ENCODE data around the gene HAND1.

HAND1 gene

GRCh38 chr5:154478752-154479159, 729 bp upstream of the HAND1 start:
- DNase-seq (ENCODE audit: low read depth) = no peak

- no peak for DNase-seq (ENCODE audit: low read depth)
Measured at GRCh38 chr5:154477382-154478223, 424 bp downstream of the HAND1 start.

- DNase-seq (ENCODE audit: low read depth) = no peak
Measured at GRCh38 chr5:154476354-154477205, 1.4 kb downstream of the HAND1 start.

- DNase-seq (ENCODE audit: low read depth) = no peak
Measured at GRCh38 chr5:154475591-154476353, 2.3 kb downstream of the HAND1 start.

- no peak for DNase-seq (ENCODE audit: low read depth)
Measured at GRCh38 chr5:154474396-154475334, 3.4 kb downstream of the HAND1 start.

- DNase-seq (ENCODE audit: low read depth) = no peak
Measured at GRCh38 chr5:154473581-154474283, 4.3 kb downstream of the HAND1 start.

- DNase-seq (ENCODE audit: low read depth) = no peak
Measured at GRCh38 chr5:154472871-154473580, 5.0 kb downstream of the HAND1 start.

- DNase-seq (ENCODE audit: low read depth) = no peak
Measured at GRCh38 chr5:154470947-154471870, 6.8 kb downstream of the HAND1 start.

GRCh38 chr5:154470137-154470536, 7.9 kb downstream of the HAND1 start:
- no peak for DNase-seq (ENCODE audit: low read depth)

GRCh38 chr5:154467655-154468354, 10.2 kb downstream of the HAND1 start:
- peak; percentile 25 for DNase-seq (ENCODE audit: low read depth)

GRCh38 chr5:154466671-154467070, 11.4 kb downstream of the HAND1 start:
- no peak for DNase-seq (ENCODE audit: low read depth)

GRCh38 chr5:154466147-154466546, 11.9 kb downstream of the HAND1 start:
- no peak for DNase-seq (ENCODE audit: low read depth)

- no peak for DNase-seq (ENCODE audit: low read depth)
Measured at GRCh38 chr5:154465169-154465568, 12.9 kb downstream of the HAND1 start.

- no peak for DNase-seq (ENCODE audit: low read depth)
Measured at GRCh38 chr5:154464438-154464837, 13.6 kb downstream of the HAND1 start.

- no peak for DNase-seq (ENCODE audit: low read depth)
Measured at GRCh38 chr5:154461531-154461930, 16.5 kb downstream of the HAND1 start.

- no peak for DNase-seq (ENCODE audit: low read depth)
Measured at GRCh38 chr5:154460172-154460571, 17.9 kb downstream of the HAND1 start.

- no peak for DNase-seq (ENCODE audit: low read depth)
Measured at GRCh38 chr5:154459015-154459414, 19.0 kb downstream of the HAND1 start.

- DNase-seq (ENCODE audit: low read depth) = no peak
Measured at GRCh38 chr5:154456540-154456939, 21.5 kb downstream of the HAND1 start.
